ENCODE measurements around the gene IPO4. TPM values are rescaled to one million over a fixed set of nuclear protein-coding genes. Genes with fewer than 3 reads are reported as not detected.
A peak's percentile ranks its signal among the peaks of the same experiment; 100 is the strongest.

The IPO4 gene
- polyA plus RNA-seq, 3 donors = 39.6 to 48.5 (median 42.8) TPM

DNA sequence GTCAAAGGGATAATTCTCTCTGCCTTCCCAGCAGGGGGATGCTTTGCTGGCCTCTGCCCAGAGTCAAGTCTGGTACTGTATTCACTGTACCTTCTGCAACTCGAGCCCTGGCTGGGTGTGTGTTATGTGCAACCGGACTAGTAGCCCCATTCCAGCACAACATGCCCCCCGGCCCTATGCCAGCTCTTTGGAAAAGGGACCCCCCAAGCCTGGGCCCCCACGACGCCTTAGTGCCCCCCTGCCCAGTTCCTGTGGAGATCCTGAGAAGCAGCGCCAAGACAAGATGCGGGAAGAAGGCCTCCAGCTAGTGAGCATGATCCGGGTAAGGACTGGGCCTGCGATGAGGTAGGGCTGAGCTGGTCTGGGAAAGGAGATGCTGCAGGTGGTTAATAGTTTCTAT lies 38.0 kb downstream of the IPO4 start:
- DNase-seq = no peak

DNA sequence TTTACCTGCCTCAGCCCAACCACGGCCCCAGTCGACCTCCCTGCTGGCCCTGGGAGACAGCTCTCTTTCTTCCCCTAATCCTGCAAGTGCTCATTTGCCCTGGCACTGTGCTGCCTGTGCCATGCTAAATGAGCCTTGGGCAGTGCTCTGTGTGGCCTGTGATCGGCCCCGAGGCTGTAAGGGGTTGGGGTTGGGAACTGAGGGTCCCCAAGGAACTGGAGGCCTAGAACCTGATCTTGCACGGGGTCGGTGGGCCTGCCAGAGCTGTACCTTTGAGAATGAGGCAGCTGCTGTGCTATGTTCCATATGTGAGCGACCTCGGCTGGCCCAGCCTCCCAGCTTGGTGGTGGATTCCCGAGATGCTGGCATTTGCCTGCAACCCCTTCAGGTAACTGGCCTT lies 38.6 kb downstream of the IPO4 start:
- DNase-seq = no peak

DNA sequence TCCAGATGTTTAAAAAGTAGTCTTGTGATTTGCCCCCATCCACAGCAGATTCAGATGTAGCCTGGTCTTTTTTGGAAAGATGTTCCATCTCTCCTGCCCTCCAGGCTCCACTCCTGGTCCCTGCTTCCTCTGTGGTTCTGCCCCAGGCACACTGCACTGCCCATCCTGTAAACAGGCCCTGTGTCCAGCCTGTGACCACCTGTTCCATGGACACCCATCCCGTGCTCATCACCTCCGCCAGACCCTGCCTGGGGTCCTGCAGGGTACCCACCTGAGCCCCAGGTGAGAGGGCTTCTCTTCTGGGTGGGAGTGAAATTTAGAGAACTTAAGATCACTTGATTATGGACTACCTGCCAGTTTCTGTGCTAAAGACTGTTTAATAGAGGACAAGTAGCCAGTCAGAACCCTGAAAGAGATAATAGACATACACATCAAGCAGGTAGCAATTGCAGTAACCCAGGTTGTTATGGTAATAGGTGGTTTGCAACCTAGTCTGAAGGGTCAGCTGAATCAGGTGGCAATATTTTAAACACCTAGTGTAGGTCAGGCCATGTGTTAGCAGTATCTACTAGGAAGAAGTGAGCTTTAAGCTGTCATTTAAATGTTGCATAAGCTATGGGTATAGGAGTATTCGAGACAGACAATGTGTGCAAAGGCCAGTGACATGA lies 39.2 kb downstream of the IPO4 start:
- no peak for DNase-seq

DNA sequence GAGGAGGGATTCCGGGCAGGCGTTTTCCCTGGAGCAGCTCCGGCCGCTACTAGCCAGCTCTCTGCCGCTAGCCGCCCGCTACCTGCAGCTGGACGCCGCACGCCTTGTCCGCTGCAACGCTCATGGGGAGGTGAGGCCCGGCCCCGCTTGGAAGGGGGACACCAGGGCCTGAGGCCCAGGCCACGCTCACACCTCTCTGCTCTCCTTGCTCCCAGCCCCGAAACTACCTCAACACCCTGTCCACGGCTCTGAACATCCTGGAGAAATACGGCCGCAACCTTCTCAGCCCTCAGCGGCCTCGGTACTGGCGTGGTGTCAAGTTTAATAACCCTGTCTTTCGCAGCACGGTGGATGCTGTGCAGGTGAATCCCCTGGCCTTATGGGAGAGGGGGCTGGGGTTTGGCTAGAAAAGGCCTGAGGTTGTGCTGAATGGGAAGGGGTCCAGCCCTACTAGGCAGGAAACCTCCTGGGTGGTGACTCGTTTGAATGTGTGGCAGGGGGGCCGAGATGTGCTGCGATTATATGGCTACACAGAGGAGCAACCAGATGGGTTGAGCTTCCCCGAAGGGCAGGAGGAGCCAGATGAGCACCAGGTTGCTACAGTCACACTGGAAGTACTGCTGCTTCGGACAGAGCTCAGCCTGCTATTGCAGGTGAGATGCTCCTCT lies 40.7 kb downstream of the IPO4 start:
- no peak for DNase-seq

DNA sequence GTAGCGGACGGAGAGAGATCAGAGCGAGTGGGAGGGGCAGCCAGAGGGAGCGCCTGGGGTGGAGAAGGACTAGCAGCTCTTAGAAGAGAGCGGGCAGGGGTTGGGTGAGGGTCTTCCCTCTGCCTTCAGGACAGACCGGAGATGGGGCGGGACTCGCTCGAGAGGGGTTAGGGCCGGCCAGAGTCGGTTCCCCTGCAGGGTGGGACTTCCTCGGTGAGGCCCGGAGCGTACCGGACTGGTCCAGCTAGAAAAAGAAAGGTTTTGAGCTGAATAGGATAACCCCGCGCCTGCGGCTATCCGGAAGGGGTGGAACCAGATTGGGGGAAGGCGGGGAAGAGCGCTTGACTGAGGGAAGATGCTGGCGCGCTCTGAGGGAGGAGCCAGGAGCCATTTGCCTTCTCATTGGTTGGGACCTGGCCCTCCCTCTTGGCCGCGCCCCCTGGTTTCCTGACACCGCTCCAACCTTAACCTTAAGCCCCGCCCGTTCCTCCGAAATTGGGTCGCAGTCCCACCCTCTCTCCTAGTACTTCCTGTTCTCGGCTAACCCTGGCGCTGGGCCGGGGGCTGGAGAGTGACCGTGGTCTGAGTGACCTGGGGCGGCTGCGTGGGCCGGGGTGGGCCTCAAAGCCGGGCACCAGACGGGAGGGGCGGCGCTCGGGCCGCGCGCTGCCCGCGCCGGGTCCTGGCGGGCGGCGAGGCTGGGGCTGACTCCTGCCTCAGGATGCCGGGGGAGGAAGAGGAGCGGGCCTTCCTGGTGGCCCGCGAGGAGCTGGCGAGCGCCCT lies 41.4 kb downstream of the IPO4 start, which contains the start of gene RNF31:
TSS of gene RNF31 (plus strand) at position 521 of the 783 bp plus-strand sequence. CDS start at position 722, 201 bp downstream.
- DNase-seq = peak; percentile 99

DNA sequence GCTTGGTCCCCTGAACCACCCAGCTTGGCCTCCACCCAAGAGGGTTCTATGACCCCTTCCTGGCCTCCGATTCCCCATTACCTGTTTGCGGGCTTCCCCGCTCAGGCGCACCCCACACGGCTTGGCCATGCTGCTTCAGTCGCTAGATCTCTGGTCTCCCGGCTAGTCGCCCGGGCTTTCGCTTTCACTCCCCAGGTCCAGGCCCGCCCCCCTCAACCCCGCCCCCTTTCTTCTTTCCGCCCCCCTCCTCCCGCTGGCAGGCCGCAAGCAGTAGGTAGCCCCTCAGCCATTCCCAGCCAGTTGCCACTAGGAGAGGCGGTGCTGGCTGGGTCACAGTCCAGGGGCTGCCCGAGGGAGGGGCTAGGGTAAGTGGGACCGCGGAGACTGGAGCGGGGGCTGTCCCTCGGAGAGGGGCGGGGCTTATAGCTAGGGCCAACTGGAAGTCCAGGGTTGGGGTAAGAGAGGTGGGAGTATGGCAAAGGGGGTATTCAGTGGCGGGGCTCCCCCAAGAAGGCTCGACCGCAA lies 42.1 kb downstream of the IPO4 start, which contains the start of gene PSME2:
TSS of gene PSME2 (minus strand) at position 158 of the 525 bp plus-strand sequence. CDS start at position 129, 29 bp downstream.
- peak; percentile 98 for DNase-seq

DNA sequence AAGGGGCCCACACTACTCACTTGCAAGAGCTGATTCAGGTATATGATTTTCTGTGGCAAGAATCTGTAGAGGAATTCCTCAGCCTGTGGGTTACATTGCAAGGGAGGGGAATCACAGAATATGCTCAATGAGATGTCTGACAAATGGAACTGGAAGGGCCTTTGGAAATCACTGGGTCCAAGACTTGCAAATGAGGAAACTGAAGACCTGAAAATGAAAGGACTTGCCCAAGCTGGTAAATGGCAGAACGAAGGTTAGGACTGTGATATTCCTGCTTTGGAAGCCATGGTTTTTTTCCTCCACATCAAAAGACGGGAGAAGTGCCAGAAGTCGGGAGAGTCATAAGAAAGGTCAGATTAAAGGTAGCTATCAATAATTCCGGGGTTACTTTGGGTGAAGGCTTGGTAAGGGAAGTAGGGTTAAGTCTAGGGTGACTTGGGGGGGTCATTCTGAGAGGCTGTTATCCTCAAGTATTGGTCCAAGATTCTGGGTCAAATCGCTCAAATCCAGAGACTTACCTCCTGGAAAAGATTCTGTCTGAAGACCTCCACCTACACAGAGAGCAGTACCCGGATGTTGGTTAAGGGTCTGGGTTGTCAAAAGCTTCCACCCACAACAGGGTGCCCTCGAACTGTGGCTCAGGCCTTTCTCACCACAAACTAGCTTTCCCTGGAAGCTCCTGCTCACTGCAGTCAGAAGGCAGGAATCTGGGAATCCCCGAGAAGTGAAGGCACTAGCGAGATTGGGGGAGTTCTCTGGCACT lies 42.7 kb downstream of the IPO4 start:
- no peak for DNase-seq

DNA sequence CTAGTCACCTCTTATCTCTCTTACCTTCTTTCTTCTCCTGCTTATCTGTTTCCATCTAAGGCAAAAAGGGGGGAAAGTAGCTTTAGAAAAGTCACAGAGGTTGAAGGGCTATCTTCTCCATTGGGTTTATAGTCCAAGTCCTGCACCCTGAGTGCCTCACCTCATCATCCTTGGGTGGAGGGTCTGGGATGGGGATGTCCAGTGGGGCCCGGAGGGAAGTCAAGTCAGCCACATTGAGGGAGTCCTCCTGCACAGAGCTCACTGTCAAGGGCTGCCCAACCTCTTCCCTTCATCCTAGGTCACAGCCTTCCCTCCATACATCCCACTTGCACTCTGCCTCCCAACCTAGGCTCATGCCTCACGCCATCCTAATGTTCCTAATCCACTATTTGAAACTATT lies 43.4 kb downstream of the IPO4 start:
- DNase-seq = no peak

DNA sequence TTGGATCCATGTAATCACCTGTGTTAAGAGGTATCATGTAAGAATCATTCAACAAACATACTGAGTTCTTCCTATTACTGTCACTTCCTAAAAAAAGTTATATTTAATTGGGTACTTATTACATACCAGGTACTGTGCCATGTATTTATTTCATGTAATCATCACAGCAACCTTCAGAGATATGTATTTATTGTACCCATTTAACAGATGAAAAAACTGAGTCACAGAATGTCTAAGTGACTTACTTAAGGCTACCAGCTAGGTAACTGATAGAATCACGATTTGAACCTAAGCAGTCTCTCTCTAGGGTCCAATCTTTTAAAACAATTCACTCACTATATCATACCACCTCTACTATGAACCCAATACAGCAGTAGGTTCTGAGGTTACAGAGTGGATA lies 44.2 kb downstream of the IPO4 start:
- DNase-seq = no peak

DNA sequence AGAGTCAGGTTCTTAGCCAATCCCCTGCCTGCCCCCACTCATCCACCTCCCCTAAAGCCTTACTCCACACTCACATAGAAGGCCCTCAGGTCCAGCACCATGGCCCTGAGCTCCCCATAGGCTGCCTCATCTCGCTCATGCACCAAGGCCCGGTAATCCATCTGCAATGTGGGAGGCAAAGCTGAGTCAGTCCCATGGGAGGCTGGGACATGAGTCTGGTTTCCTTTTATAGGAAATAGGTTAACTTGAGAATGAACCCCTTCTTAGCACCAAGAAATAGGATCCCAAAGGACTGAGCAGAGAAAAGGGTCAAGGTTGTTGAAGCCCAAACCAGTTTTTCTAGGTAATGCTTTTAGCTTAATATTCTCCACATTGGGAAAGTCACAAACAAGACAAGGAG lies 45.1 kb downstream of the IPO4 start:
- no peak for DNase-seq

DNA sequence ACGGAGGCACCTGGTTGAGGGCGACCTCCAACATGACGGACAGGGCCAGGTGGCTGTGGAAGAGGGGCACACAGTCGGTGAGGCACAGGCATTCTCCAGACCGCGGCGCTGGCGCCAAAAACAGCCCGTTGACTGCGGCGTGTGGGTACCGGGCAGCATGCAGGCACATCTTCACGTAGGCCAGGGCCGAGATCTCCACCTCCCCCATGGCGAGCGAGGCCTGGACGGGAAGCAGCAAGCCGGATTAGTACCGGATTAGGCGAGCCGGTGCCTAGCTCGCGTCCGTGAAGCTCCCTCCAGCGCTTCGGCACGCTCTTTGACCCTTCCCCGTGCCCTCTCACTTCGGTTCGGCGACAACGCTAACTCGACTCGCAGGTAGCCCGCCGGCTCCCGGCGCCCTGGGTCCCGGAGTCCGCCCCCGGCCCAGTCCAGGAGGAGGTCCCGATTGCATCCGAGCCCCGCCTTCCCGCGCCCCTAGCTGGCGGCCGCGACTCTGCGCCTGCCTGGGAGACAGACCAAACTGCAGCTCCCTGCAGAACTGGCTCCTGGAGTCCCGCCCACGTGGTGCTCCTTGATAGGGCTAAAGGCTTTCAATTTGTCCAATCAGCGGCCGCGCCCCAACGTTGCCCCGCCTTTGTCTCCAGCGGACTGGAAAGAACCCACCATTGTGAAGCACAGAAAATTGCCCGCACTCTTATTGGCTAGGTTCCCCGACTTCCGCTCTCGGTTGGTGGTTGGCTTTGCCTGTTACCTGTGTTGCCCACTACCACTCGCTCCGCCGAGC lies 47.3 kb downstream of the IPO4 start, which contains the start of gene EMC9:
TSS of gene EMC9 (minus strand) at position 495 of the 784 bp plus-strand sequence. CDS start at position 208, 287 bp downstream.
- DNase-seq = peak; percentile 100

DNA sequence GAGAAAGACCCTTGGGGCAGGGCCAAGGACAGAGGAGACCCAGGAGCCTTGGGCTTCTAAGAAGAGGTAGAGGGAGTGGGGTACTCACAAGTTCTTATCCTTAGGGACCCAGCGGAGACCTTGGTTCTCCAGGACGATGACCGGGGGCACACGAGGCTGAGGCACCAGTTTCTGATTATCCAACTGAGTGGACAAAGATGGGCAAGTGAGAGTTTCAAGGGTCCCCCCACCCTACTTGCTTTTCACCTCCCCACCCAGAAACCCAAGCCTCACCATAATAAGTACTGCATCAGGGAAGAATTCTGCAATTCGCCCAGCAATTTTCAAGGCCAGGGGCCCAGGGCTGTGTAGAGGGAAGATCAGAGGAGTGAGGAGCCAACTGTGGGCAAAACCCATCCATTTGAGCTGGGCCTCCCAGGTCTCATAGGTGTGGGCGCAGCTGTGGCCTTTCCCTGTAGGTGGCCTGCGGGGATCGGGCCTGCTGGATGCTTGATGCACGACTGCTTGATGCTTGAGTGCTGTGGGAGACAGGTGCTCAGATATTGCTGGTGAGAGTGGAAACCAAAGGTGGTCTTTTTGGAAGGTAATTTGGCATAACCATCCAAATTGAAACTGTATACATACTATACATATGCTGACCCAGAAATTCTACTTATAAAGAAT lies 49.2 kb downstream of the IPO4 start:
- no peak for DNase-seq

DNA sequence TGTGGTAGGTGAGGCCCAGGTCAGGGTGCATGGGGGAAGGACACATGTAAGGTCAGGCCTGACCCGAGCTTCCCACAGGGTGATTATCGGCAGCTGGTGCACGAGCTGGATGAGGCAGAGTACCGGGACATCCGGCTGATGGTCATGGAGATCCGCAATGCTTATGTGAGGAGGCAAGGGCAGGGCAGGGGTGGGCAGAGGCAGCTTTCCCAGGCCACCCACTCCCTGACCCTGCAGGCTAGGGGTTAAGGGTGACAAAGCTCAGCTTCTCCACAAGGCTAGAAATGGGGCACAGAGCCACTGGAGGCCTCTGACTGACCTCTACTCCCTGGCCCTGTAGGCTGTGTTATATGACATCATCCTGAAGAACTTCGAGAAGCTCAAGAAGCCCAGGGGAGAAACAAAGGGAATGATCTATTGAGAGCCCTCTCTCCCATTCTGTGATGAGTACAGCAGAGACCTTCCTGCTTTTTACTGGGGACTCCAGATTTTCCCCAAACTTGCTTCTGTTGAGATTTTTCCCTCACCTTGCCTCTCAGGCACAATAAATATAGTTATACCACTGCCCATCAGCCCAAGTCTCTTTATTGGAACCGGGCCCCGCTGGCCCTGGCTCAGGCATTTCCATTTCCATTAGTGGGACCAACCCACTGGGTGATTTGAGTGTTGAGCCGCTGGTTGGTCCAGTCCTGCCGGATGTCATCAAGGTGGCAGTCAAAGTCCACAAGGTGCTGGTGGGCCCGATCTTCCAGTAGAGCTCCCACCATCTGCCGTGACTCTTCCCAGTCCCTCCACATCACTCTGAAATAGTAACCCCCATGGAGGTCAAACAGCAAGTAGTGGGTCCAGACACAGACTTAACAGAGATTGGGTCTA lies 50.0 kb downstream of the IPO4 start:
- DNase-seq = no peak

DNA sequence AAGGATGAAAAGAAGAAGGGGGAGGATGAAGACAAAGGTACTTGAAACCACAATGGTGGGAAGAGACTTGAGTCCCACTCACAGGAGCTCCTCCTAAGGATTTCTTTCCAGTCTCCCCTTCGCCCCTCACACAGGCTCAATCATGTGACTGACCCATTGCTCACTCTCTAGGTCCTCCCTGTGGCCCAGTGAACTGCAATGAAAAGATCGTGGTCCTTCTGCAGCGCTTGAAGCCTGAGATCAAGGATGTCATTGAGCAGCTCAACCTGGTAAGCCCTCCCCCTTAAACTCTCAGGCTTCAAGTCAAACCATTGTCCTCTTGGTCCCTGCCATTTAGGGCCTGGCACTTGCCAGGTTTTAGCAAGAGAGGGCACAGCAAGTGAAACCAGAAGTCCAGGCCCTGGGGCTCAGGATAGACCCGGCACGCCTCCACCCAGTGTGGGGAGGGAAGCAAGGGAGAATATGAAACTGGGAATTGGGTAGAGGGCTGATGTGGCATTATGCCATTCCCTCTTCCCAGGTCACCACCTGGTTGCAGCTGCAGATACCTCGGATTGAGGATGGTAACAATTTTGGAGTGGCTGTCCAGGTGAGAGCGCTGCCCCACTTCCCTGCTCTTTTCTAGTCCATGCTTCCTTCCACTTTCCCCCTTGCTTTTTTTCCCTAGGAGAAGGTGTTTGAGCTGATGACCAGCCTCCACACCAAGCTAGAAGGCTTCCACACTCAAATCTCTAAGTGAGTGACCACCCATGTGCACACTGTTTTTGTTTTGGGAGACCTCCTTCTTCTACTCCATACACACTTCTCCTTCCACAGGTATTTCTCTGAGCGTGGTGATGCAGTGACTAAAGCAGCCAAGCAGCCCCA lies 50.9 kb downstream of the IPO4 start:
- no peak for DNase-seq

DNA sequence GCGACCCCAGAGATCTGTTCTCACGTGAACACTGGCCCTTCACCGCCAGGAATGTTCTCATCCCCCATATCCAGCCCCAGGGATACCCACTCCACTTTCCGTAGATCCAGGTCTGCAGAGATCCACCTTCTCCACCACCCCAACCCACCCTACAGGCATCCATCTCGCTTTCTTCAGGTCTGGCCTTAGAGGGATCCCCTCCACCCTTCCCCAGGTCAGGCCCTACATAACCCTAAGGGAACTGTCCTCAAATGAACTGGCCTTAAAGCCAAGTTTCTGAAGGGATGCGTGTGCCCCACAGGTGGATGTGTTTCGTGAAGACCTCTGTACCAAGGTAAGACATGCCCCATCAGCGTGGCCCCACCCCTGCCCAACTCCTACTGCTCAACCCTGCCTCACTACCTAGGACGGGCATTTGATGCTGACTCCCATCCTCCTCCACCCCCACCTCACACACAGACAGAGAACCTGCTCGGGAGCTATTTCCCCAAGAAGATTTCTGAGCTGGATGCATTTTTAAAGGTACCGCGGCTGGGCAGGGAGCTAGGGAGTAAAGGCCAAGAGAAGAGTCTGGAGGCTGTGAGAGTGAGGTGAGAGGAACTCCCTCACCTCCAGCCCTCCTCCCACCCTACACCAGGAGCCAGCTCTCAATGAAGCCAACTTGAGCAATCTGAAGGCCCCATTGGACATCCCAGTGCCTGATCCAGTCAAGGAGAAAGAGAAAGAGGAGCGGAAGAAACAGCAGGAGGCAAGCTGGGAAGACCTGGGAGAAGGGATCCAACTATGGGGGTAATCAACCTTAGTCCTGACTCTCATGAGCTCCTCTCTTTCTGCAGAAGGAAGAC lies 51.7 kb downstream of the IPO4 start:
- DNase-seq = no peak

DNA sequence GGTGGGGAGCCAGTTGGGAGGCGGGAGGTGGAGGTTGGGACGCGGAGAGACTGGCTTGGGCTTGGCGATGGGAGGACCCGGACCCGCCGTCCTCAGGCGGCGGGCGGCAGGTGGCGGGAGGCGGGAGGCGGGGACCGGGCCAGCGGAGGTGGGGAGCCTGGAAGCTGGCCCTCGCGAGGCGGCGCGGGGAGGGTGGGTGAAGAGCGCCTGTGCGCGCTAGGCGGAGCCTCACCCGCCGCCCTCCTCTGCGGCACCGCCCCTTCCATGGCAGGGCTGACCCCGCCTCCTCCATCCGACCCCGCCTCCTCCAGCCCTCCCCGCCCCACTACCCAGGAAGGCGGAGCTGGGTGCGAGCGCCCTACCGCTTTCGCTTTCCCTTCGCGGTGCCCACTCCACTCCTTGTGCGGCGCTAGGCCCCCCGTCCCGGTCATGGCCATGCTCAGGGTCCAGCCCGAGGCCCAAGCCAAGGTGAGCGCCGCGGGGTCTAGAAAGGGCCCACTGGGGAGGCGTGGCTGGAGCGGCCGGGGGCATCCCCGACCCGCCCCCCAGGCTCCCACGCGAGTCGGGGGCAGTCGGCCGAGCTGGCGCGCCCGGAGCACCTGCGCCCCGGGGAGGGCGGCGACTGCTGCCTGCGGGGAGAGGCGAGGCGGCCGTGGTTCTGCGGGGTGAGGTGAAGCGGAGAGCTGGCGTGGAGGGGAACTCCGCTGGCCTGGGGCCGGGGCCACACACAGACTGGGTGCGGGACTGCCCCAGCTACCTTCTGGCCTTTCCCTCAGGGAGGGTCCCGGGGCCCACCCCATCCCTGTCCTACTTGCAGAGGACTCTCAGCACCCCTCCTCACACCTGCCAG lies 52.6 kb downstream of the IPO4 start, which contains the start of gene PSME1:
TSS of gene PSME1 (plus strand) at position 361 of the 850 bp plus-strand sequence. CDS start at position 430, 69 bp downstream.
- DNase-seq = peak; percentile 90

All from renal pelvis (tissue), 4 donors.